LNCaP clone FGC (cell line): Measurements from ENCODE around the gene LAMA2.

Experiments used
- DNase-seq: peaks from one replicate; pipeline ENCODE4 v3.0.0-alpha.2; 2011; ENCODE audit warnings: low read depth
- H3K4me3 ChIP-seq: 2 replicates; pipeline ENCODE4 v1.5.1; 2011; ENCODE audit warnings: mild to moderate bottlenecking, low read depth, low read length, control low read depth
- CTCF ChIP-seq: IDR thresholded peaks from 2 replicates; pipeline ENCODE4 v1.5.1; 2012; ENCODE audit warnings: mild to moderate bottlenecking; ENCODE audit not compliant: control insufficient read depth, insufficient read depth; ENCODE audit errors: extremely low read depth

The LAMA2 gene

GRCh38 chr6:129351807-129352206 is 468.9 kb downstream of the LAMA2 start:
- H3K4me3 ChIP-seq, result no peak overlapping the region
- no peak for TF ChIP-seq CTCF
- no peak for DNase-seq

- TF ChIP-seq CTCF, result no peak
- DNase-seq, result no peak
- H3K4me3 ChIP-seq, result no peak overlapping the region
Measured at GRCh38 chr6:129353067-129353466, 470.1 kb downstream of the LAMA2 start.

GRCh38 chr6:129356129-129356528 is 473.2 kb downstream of the LAMA2 start:
- H3K4me3 ChIP-seq, result no peak overlapping the region
- DNase-seq, result no peak

GRCh38 chr6:129359811-129360681 is 477.1 kb downstream of the LAMA2 start:
- DNase-seq, result no peak
- H3K4me3 ChIP-seq, result no peak overlapping the region
- no peak for TF ChIP-seq CTCF

More at GRCh38 chr6:129356129-129356528, 473.2 kb downstream of the LAMA2 start:
- no peak for TF ChIP-seq CTCF

- TF ChIP-seq CTCF, result no peak
- no peak for DNase-seq
- no peak overlapping the region for H3K4me3 ChIP-seq
Measured at GRCh38 chr6:129360682-129360955, 477.7 kb downstream of the LAMA2 start.

GRCh38 chr6:129364037-129364436 is 481.1 kb downstream of the LAMA2 start:
- TF ChIP-seq CTCF, result no peak
- DNase-seq, result no peak
- H3K4me3 ChIP-seq, result no peak overlapping the region

- no peak overlapping the region for H3K4me3 ChIP-seq
- TF ChIP-seq CTCF, result no peak
- DNase-seq, result no peak
Measured at GRCh38 chr6:129364767-129365166, 481.8 kb downstream of the LAMA2 start.
